Memory B cell (primary cell): Measurements from ENCODE around the gene SP3.

Source experiments
- ATAC-seq: fragments of 150-1000 bp; cut with Tn5 transposase; 2 replicates; pipeline ENCODE4 v1.10.0; 2021; ENCODE audit warnings: low read depth, mild to moderate bottlenecking, moderate library complexity
- DNase-seq, 2 donors: peaks; one replicate each; pipeline ENCODE4 v3.0.0; 2022; ENCODE audit warnings: low spot score in 2 of 2
- H3K27ac Mint-ChIP-seq: one replicate; pipeline ENCODE4 v1.8.0; 2022; ENCODE audit warnings: mild to moderate bottlenecking, moderate library complexity, mixed read lengths
- H3K27me3 Mint-ChIP-seq: one replicate; pipeline ENCODE4 v1.8.0; 2022; ENCODE audit warnings: mixed read lengths
- H3K36me3 Mint-ChIP-seq: one replicate; pipeline ENCODE4 v1.8.0; 2022; ENCODE audit warnings: mild to moderate bottlenecking, mixed read lengths
- H3K4me1 Mint-ChIP-seq: one replicate; pipeline ENCODE4 v1.8.0; 2022; ENCODE audit warnings: mixed read lengths
- H3K4me3 Mint-ChIP-seq: one replicate; pipeline ENCODE4 v1.8.0; 2022; ENCODE audit warnings: mild to moderate bottlenecking, moderate library complexity, mixed read lengths
- H3K9me3 Mint-ChIP-seq: one replicate; pipeline ENCODE4 v1.8.0; 2022; ENCODE audit warnings: mixed read lengths

SP3 gene

GRCh38 chr2:173968551-173968950 is 3.4 kb upstream of the SP3 start:
- Mint-ChIP-seq H3K4me1 (peaks cover 10% of the 10 kb centered on the region), H3K27ac (no peak overlapping the region), H3K4me3 (no peak overlapping the region), H3K9me3 (no peaks in the 10 kb centered on the region), H3K27me3 (no peaks in the 10 kb centered on the region), H3K36me3 (no peaks in the 10 kb centered on the region)
- no peak for ATAC-seq
- DNase-seq, result no peak

- Mint-ChIP-seq H3K4me3 (peak overlapping the region; percentile 92), H3K27me3 (no peaks in the 10 kb centered on the region), H3K27ac (peak overlapping the region; percentile 98), H3K36me3 (peaks cover 3% of the 10 kb centered on the region), H3K4me1 (peaks cover 16% of the 10 kb centered on the region), H3K9me3 (no peaks in the 10 kb centered on the region)
- ATAC-seq (no peak), DNase-seq (no peak)
Measured at GRCh38 chr2:173966274-173967098, 1.3 kb upstream of the SP3 start.

GRCh38 chr2:173964565-173965371 is 405 bp downstream of the SP3 start:
- ATAC-seq, result peak; percentile 25

GRCh38 chr2:173963817-173964564 is 1.2 kb downstream of the SP3 start:
- Mint-ChIP-seq H3K4me1 (peaks cover 28% of the 10 kb centered on the region), H3K4me3 (peak overlapping the region; percentile 92), H3K27ac (peak overlapping the region; percentile 98), H3K36me3 (peaks cover 22% of the 10 kb centered on the region), H3K9me3 (peaks cover 2% of the 10 kb centered on the region), H3K27me3 (no peaks in the 10 kb centered on the region)
- DNase-seq (peak; percentile 85 to 87), ATAC-seq (peak; percentile 54)

More at GRCh38 chr2:173964565-173965371, 405 bp downstream of the SP3 start:
- H3K4me1 Mint-ChIP-seq, result peaks cover 23% of the 10 kb centered on the region
- peak overlapping the region; percentile 98 for H3K27ac Mint-ChIP-seq
- peak in 1 of 2 donors; percentile 72 for DNase-seq
- peaks cover 2% of the 10 kb centered on the region for H3K9me3 Mint-ChIP-seq
- H3K36me3 Mint-ChIP-seq, result peaks cover 16% of the 10 kb centered on the region
- peak overlapping the region; percentile 92 for H3K4me3 Mint-ChIP-seq
- H3K27me3 Mint-ChIP-seq, result no peaks in the 10 kb centered on the region

GRCh38 chr2:173963323-173963816 is 1.8 kb downstream of the SP3 start:
- peaks cover 2% of the 10 kb centered on the region for H3K9me3 Mint-ChIP-seq
- DNase-seq, result peak; percentile 70 to 79
- peaks cover 31% of the 10 kb centered on the region for H3K4me1 Mint-ChIP-seq
- H3K36me3 Mint-ChIP-seq, result peaks cover 22% of the 10 kb centered on the region
- H3K27me3 Mint-ChIP-seq, result no peaks in the 10 kb centered on the region
- H3K4me3 Mint-ChIP-seq, result peak overlapping the region; percentile 95
- peak overlapping the region; percentile 98 for H3K27ac Mint-ChIP-seq
- peak; percentile 39 for ATAC-seq

- H3K9me3 Mint-ChIP-seq, result peaks cover 2% of the 10 kb centered on the region
- H3K36me3 Mint-ChIP-seq, result peaks cover 24% of the 10 kb centered on the region
- no peak for ATAC-seq
- H3K27ac Mint-ChIP-seq, result peak overlapping the region; percentile 98
- H3K27me3 Mint-ChIP-seq, result no peaks in the 10 kb centered on the region
- H3K4me3 Mint-ChIP-seq, result peak overlapping the region; percentile 95
- H3K4me1 Mint-ChIP-seq, result peaks cover 33% of the 10 kb centered on the region
- no peak for DNase-seq
Measured at GRCh38 chr2:173962583-173963110, 2.5 kb downstream of the SP3 start.

DNA sequence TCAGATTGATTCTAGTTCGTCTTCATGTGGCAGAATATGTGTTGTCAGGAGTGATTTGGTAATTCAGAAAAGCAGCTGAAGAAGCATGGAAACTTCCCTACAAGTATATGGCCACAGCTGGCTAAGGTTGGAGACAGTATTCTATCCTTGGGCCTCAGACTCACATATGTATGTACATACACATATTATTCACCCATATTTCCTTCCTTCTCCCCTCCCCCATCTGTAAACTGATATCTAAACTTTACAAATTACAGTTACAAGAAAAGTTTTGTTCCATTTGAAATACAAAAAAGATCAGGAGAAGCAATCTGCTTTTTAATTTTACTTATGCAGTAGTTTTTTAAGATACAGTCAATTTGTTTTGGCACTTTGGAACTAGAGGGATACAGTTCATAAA is 3.1 kb downstream of the SP3 start:
- Mint-ChIP-seq H3K4me1 (peaks cover 37% of the 10 kb centered on the region), H3K36me3 (peaks cover 24% of the 10 kb centered on the region), H3K27ac (peak overlapping the region; percentile 98), H3K9me3 (peaks cover 2% of the 10 kb centered on the region), H3K4me3 (peak overlapping the region; percentile 64), H3K27me3 (no peaks in the 10 kb centered on the region)
- DNase-seq (no peak), ATAC-seq (no peak)

DNA sequence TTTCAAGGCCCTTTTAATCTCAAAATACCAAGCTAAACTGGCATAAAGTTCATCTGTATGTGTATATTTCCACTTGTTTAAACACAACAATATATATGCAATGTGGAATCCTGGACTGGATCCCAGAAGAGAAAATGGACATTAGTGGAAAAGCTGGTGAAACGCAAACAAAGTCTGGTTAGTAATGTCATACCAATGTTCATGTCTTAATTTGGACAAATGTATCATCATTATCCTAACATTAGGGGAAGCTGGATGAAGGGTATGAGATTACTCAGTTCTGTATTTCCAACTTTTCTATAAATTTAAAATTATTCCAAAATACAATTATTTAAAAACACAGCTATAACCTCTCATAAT is 3.8 kb downstream of the SP3 start:
- Mint-ChIP-seq H3K4me1 (peaks cover 37% of the 10 kb centered on the region), H3K9me3 (peaks cover 2% of the 10 kb centered on the region), H3K27ac (peak overlapping the region; percentile 98), H3K27me3 (no peaks in the 10 kb centered on the region), H3K4me3 (no peak overlapping the region), H3K36me3 (peaks cover 24% of the 10 kb centered on the region)
- no peak for ATAC-seq
- no peak for DNase-seq

- peak overlapping the region; percentile 29 for H3K4me3 Mint-ChIP-seq
- H3K36me3 Mint-ChIP-seq, result peaks cover 31% of the 10 kb centered on the region
- H3K4me1 Mint-ChIP-seq, result peaks cover 48% of the 10 kb centered on the region
- peak overlapping the region; percentile 75 for H3K27ac Mint-ChIP-seq
- DNase-seq, result no peak
- ATAC-seq, result no peak
- no peaks in the 10 kb centered on the region for H3K27me3 Mint-ChIP-seq
- peaks cover 2% of the 10 kb centered on the region for H3K9me3 Mint-ChIP-seq
Measured at GRCh38 chr2:173959909-173960308, 5.3 kb downstream of the SP3 start.

GRCh38 chr2:173959358-173959884 is 5.8 kb downstream of the SP3 start:
- H3K27ac Mint-ChIP-seq, result peak overlapping the region; percentile 75
- H3K9me3 Mint-ChIP-seq, result peaks cover 2% of the 10 kb centered on the region
- peak overlapping the region; percentile 42 for H3K4me3 Mint-ChIP-seq
- no peaks in the 10 kb centered on the region for H3K27me3 Mint-ChIP-seq
- DNase-seq (no peak), ATAC-seq (no peak)
- H3K36me3 Mint-ChIP-seq, result peaks cover 31% of the 10 kb centered on the region
- H3K4me1 Mint-ChIP-seq, result peaks cover 48% of the 10 kb centered on the region

DNA sequence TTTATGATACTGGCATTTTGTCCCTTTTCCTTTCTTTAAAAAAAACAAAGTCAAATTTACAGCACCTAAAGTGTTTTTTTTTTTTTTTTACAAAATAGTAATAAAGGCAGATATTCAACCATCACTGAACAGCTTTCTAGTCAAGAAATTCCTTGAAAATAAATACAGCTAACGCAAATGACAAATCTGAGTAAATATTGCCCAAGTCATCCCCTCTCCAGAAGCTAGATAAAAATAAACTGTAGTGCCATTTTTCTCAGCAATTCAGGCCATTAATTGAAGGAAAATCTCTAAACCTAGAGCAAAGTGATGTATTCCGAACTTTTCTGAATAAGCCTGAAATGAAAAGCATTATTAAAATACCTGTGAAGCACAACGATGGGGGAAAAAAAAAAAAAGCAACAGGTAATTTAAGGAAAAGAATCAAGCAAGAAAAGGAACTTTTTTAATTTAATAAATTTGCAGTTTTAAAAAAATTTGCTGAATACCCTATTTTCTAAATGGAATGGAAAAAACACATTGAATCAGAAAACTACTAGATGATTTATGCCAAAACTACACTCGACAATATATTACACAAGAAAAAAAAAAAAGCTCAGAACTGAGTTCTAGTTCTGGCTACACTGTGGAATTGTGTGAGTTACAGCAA is 6.9 kb downstream of the SP3 start:
- Mint-ChIP-seq H3K36me3 (peaks cover 35% of the 10 kb centered on the region), H3K27ac (peak overlapping the region; percentile 38), H3K4me1 (peaks cover 52% of the 10 kb centered on the region), H3K9me3 (peaks cover 2% of the 10 kb centered on the region), H3K4me3 (peak overlapping the region; percentile 32), H3K27me3 (no peaks in the 10 kb centered on the region)
- ATAC-seq (no peak), DNase-seq (no peak)

- DNase-seq (no peak), ATAC-seq (no peak)
- Mint-ChIP-seq H3K36me3 (peaks cover 39% of the 10 kb centered on the region), H3K4me1 (peaks cover 52% of the 10 kb centered on the region), H3K4me3 (peak overlapping the region; percentile 24), H3K27me3 (no peaks in the 10 kb centered on the region), H3K27ac (peak overlapping the region; percentile 81), H3K9me3 (peaks cover 2% of the 10 kb centered on the region)
Measured at GRCh38 chr2:173957517-173957916, 7.7 kb downstream of the SP3 start.

- Mint-ChIP-seq H3K27ac (peak overlapping the region; percentile 81), H3K4me3 (peak overlapping the region; percentile 34), H3K9me3 (peaks cover 2% of the 10 kb centered on the region), H3K36me3 (peaks cover 44% of the 10 kb centered on the region), H3K4me1 (peaks cover 56% of the 10 kb centered on the region), H3K27me3 (no peaks in the 10 kb centered on the region)
- DNase-seq, result no peak
- ATAC-seq, result no peak
Measured at GRCh38 chr2:173956454-173956853, 8.7 kb downstream of the SP3 start.
